Measurements from ENCODE around the gene DMRT1. TPM values are rescaled to one million over a fixed set of nuclear protein-coding genes. Genes with fewer than 3 reads are reported as not detected.
A peak's percentile ranks its signal among the peaks of the same experiment; 100 is the strongest.

The DMRT1 gene
- total RNA-seq, 1 donor from 2014 or later = 0.48 TPM

DNA sequence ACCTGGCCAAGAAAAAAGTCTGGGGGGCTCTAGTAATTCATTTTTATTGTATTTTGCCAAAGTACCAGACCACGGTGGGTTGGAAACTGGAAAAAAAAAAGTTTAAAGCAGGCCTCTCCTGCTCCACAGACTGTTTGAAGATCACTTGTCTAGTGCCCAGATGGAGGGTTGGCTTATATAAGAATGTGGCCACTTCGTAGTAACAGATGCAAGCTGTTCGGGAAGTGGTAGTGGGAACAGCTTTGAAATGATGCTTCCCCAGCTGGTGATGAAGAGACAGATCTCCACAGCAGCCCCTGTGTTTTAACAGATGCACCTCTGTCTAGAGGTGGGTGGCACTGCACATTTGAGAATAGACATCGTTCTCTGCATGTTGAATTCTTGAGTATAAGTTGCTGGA, 80.7 kb downstream of the DMRT1 start:
- no peak for DNase-seq (ENCODE audit: low spot score)

- DNase-seq (ENCODE audit: low spot score) = no peak
Observed at GRCh38 chr9:922731-923130, 81.2 kb downstream of the DMRT1 start.

DNA sequence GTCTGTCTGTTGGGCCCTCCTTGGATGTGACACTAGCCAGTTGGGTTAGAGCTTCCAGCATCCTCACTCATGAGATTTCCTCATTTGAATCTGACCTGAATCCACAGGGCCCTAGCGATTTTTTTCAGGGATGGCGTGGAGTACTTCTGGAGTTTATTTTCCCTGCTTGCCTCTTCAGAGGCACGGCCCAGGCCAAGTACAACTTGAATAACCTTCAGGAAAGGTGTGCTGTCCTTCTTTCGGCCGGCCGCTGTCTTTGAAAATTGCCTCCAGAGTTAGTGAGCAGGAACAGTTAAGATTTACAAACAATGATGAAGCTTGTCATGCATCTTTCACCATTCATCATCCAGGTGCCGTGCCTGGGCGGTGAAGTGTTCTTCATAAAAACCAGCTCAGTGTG, 85.5 kb downstream of the DMRT1 start:
- no peak for DNase-seq (ENCODE audit: low spot score)

- no peak for DNase-seq (ENCODE audit: low spot score)
Observed at GRCh38 chr9:928363-929042, 87.0 kb downstream of the DMRT1 start.

DNA sequence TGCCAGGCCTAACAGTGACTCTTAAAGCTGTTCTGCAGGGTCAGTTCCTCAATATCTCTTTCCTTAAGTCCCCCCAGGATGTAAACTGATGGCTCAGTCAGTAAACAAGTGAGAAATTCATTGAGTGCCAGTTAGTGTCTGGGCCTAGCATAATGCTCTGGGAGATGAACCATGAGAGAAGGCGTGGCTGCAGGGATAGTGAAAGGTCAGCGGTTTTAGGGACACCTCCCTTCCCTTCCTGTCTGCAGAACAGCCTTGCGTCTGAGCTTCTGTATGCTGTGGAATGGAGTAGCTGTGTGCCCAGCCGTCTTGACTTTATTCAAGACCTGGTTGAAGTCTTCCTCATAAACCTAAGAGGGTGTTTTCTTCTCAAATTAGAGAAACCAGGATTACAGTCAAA, 88.2 kb downstream of the DMRT1 start:
- no peak for DNase-seq (ENCODE audit: low spot score)

GRCh38 chr9:933356-933755, 91.9 kb downstream of the DMRT1 start:
- no peak for DNase-seq (ENCODE audit: low spot score)

DNA sequence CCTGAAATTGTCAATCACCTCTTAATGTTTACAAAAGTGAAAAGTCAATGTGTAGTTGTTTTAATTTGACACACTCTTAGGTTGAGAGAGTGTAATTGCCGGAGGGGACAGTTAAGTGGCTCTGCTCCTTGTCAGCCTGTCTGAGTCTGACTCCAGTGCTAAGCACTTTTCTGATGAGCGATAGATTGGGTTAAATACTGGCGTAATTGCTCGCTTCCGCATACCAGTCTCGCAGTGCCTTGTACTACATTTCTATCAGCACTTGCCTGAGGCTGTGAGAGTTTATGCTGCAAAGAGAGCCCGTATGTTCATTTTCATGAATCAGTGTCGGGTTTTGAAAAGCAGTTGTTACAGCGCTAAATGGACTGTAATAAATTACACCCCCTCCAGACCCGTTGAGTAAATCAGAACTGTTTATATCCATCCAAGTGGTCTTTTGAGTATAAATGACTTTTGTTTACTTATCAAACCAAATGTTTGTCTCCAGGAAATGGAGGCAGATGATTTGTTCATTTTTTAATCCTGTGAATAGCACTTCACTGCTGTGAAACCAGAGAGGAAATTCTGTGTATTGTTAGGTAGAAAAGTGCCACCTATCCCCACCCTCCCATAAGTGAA, 94.0 kb downstream of the DMRT1 start:
- DNase-seq (ENCODE audit: low spot score) = peak; percentile 90

DNA sequence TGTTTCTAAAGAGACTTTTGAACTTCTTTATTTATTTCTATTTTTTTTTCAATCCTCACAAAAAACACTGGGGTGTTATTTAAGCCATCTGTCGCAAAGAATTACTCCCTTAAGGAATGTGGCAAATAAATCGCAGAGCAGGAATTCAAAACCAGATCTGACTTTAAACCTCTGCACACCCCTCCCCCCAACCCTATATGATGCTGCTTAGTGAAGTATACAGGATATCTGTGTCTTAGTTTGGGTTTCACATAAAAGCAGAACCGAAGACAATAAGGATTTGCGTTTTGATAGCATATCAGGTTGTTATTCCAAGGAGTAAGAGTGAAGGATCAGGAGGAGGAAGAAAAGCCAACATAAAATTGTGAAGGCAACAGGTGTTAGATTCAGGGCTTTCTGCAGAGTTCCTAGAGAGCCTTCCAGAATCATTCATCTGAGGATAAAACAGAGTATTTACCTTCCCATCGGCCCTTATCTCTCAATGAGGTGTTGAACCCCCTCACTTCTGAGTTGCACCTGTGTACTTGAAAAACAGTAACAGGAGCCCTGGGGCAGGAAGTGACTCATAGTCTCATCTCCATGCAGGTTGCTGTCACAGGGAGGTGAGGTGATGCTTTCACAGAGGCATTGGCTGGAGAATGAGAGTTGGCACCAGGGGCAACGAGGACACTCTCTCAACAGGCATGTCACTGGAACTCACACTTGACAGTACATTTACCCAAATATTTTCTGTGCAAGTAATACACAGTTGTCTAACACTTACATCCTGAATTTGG, 101.5 kb downstream of the DMRT1 start:
- peak; percentile 35 for DNase-seq (ENCODE audit: low spot score)

- no peak for DNase-seq (ENCODE audit: low spot score)
Observed at GRCh38 chr9:947985-948384, 106.5 kb downstream of the DMRT1 start.

- DNase-seq (ENCODE audit: low spot score) = no peak
Observed at GRCh38 chr9:948497-948896, 107.0 kb downstream of the DMRT1 start.

- DNase-seq (ENCODE audit: low spot score) = no peak
Observed at GRCh38 chr9:950139-950538, 108.6 kb downstream of the DMRT1 start.

GRCh38 chr9:952546-952945, 111.0 kb downstream of the DMRT1 start:
- no peak for DNase-seq (ENCODE audit: low spot score)

GRCh38 chr9:959105-959504, 117.6 kb downstream of the DMRT1 start:
- no peak for DNase-seq (ENCODE audit: low spot score)

DNA sequence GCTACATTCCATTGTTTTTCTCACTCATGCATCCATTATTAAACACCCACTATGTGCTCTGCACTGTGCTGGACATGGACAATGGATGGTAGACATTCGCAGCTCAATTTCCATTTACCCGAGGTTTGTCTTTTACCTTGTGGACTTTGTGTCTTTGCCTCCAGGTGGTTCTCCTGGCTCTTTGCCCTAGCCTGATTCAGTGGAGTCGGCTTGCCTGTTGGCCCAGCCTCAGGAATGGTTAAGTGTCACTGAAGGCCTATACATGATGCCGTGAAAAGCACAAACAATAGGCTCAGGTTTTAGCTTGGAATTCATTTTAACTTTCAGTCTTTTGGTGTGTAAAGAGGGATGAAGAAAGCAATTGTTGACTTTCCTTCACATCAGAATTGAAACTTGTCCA, 118.4 kb downstream of the DMRT1 start:
- DNase-seq (ENCODE audit: low spot score) = no peak

DNA sequence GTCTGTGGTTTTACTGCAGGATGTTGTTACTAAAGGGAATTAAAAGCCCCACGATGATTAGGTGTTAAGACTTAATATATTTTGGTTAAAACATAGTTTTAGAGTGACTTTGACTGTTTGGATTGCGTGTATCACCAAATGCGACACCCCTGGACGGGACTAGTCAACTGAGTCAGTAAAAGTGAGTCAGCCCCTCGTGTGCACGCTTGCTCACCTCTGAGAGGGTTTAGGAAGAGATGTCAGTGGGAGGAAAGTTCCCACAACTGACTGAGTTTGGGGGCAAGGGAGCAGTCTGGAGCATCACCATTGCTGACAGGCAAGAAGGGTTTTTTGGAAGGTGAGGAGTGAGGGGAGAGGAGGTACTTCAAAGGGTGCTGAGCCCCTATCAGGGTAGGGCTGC, 120.5 kb downstream of the DMRT1 start:
- DNase-seq (ENCODE audit: low spot score) = no peak

GRCh38 chr9:965497-965896, 124.0 kb downstream of the DMRT1 start:
- DNase-seq (ENCODE audit: low spot score) = no peak

- DNase-seq (ENCODE audit: low spot score) = no peak
Observed at GRCh38 chr9:966870-967269, 125.4 kb downstream of the DMRT1 start.

DNA sequence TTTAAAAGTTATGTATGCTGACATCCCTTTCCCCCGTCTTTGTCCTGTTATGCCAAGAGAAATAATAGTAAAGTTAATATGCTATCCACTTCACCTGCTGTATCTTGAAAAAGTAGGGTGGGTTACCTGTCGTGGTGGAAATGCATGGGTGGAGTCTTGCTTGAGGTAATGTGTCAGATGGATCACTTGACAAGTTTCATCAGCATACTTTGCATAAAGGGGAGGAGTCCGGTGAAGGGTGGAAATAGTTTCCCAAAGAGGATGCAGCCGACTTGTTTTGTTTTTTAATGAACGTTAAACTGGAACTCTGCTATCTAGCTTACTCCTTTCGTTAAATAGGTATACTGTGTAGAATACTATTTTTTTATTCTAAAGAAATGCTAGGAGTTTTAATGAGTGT, 125.9 kb downstream of the DMRT1 start:
- no peak for DNase-seq (ENCODE audit: low spot score)

GRCh38 chr9:967903-968641, 126.6 kb downstream of the DMRT1 start:
- no peak for DNase-seq (ENCODE audit: low spot score)

DNA sequence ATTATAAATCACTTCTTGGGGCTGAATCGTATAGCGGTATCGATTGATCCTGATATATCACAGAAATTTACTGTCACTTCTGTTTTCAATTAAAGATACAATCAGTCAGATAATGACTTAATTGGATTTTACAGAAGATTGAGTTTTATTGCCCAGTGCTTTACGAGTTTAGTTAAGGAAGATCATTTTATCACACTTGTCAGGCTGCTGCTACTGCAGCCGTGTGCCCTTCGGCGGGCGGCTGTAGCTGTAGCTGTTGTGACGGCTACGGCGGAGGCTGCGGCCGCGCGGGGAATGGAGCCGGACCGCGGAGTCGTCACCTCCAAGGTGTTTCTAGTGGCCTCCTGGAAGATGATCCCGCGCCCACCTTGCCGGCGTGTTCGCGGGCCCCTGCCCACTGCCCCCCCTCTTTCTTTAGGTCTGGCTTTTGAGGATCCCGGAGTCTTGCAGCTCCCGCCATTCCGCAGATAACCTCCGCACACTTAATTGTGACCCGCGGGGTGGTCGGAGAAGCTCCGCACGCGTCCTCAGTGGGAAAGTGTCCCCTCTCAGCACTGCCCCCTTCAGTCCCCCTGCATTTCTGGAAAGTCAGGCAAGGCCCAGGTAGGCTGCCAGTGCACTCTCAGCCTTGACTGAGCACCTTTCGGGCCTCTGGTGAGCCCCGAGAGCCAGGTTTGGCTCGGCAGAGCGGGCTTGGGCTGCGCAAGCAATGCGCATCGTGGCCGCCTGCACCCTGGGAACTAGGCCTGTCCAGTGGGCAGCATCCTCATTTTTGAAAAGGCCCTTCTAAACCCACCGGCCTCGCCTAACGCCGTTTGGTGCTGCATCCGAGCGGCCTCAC, 128.0 kb downstream of the DMRT1 start:
- no peak for DNase-seq (ENCODE audit: low spot score)
